HFF-Myc (cell line): Measurements from ENCODE around the gene HDAC1.

ENCODE experiments used
- DNase-seq: peaks from one replicate; pipeline ENCODE4 v3.0.0-alpha.2; 2011; ENCODE audit warnings: low read depth; ENCODE audit errors: extremely low read depth
- H3K4me3 ChIP-seq: replicated peaks from 2 replicates; pipeline ENCODE4 v1.5.1; 2011; ENCODE audit warnings: low read depth, mild to moderate bottlenecking, control low read depth, low read length
- TF ChIP-seq, protein P1 (sequence below): IDR thresholded peaks from 2 replicates; pipeline ENCODE4 v1.5.1; 2012; ENCODE audit warnings: mild to moderate bottlenecking, low read depth, low read length, control low read depth; ENCODE audit errors: missing control alignments

The HDAC1 gene

DNA sequence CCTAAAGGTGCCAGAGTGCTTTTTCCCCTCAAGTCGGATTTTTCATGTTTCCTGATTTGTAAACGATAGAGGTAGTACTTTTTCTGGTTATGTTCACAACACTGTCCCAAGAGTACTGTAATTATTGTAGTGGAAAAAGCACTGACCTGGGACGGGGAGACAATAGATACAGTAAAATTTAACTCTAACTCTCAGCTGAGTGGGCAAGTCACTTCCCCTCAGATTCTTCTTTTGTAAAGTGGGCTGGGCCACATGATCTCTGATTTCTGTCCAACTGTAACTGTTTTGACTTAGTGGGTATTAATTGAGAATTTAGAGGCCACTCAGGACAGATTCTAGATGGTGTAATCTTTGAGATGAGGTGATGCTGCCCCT, 25.0 kb downstream of the HDAC1 start:
- TF ChIP-seq, protein P1, sequence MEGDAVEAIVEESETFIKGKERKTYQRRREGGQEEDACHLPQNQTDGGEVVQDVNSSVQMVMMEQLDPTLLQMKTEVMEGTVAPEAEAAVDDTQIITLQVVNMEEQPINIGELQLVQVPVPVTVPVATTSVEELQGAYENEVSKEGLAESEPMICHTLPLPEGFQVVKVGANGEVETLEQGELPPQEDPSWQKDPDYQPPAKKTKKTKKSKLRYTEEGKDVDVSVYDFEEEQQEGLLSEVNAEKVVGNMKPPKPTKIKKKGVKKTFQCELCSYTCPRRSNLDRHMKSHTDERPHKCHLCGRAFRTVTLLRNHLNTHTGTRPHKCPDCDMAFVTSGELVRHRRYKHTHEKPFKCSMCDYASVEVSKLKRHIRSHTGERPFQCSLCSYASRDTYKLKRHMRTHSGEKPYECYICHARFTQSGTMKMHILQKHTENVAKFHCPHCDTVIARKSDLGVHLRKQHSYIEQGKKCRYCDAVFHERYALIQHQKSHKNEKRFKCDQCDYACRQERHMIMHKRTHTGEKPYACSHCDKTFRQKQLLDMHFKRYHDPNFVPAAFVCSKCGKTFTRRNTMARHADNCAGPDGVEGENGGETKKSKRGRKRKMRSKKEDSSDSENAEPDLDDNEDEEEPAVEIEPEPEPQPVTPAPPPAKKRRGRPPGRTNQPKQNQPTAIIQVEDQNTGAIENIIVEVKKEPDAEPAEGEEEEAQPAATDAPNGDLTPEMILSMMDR, result no peak

DNA sequence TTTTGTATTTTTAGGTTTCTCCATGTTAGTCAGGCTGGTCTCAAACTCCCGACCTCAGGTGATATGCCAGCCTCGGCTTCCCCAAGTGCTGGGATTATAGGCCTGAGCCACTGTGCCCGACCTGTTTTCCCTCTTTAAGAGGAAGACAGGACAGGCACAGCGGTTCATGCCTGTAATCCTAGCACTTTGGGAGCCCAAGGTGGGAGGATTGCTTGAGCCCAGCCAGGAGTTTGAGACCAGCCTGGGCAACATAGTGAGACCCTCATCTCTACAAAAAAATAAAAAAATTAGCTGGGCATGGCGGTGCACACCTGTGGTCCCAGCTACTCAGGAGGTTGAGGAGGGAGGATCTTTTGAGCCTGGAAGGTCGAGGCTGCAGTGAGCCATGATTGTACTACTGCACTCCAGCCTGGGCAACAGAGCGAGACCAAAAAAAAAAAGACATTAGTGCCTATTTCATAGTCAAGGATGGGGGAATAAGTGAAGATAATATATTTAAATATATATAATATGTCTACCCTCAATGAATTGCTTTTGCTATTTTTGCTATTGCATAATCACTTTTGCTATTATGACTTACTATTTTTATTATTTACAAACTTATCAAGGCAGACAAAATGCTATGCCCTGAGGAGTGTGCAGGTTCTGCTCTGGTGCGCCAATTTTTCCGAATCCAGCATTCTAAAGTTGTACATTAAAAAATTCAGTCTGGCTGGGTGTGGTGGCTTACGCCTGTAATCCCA, 26.4 kb downstream of the HDAC1 start:
- H3K4me3 ChIP-seq, result no peak overlapping the region
- TF ChIP-seq, protein P1, result no peak
- no peak for DNase-seq

More for the DNA sequence above, 25.0 kb downstream of the HDAC1 start:
- no peak overlapping the region for H3K4me3 ChIP-seq
- no peak for DNase-seq

DNA sequence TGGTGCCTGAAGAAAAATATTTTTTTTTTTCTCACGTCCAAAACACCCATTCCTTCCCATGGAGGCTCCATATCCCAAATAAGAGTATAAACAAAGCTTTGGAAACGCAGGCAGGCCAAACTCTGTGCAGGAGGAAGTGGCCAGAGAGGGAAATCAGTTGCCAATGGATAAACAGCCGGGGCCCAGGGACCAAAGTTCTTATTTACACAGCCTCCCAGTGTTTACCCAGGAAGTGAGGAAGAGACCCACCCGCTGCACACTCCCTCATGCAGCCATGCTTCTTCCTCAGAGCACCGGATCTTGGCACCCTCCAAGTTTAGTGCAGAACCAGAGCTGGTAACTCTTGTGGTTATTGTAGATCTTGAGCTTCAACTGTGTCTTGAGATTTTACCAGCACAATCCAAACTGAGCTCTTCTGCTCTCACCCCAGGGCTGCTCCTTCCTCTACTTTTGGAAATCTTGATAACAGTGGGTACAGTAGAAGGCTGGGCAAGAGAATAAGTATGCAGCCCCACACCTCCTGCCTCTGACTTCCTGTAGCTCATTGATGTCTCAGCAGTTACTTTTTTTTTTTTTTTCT, 29.9 kb downstream of the HDAC1 start:
- no peak overlapping the region for H3K4me3 ChIP-seq
- DNase-seq, result no peak

DNA sequence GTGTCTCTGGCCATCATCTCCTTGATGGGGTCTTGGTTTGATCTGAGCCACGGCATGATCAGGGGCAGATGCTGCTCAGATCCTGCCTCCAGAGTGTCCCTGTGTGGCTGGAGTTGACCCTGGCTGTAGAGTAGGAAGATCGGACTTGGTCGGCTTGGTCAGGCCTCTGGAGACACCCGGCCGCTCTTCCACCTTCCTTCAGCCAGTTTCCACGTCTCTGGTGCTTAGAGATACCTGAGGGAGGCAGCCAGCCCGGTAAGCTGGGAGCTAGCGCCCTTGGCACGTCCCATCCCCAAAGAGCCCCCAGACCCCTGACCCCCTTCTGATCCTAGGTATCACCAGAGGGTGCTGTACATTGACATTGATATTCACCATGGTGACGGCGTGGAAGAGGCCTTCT, 35.3 kb downstream of the HDAC1 start:
- H3K4me3 ChIP-seq, result no peak overlapping the region
- DNase-seq, result no peak
- TF ChIP-seq, protein P1, result no peak

More for the DNA sequence above, 29.9 kb downstream of the HDAC1 start:
- TF ChIP-seq, protein P1, result no peak

DNA sequence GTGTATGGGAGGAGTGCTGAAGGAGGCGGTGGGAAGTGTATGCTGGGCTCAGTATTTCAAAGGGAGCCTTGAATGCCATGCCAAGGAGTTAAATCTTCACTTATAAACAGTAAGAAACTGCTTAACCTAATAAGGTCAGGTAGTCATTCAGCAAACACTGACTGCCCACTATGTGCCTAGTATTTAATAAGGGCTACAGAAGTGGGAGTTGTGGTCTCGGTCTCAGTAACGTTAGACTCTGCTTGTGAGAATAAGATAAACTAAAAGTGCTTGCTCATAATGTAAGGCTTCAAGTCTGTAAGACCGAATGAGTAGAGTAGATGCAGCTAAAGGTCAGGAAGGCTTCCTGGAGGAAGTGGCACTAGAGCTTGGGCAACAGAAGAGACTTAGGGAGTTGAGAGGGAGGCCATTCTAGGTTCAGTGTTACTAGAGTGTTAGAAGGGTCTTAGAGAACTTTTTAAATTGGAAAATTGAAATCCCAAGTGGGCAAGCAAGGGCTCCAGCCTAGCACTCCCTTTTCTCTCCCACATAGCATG, 38.1 kb downstream of the HDAC1 start:
- DNase-seq, result no peak
- TF ChIP-seq, protein P1, result no peak

DNA sequence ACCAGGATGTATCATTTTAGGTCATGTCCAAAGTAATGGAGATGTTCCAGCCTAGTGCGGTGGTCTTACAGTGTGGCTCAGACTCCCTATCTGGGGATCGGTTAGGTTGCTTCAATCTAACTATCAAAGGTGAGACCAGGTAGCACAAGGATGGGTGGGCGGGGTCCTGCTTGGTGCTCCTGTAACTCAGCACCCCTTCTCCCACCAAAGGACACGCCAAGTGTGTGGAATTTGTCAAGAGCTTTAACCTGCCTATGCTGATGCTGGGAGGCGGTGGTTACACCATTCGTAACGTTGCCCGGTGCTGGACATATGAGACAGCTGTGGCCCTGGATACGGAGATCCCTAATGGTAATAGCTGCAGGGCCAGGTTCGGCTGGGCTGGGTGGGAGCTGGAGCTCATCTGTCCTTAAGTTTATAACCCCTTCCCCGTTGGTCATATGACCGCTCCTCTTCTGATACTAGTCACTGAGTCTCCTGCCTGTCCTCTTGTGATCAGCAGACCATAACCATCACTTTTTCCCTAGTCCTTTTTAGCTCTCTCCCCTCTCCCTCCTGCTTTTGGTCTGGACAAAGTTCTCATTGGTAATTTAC, 38.8 kb downstream of the HDAC1 start:
- TF ChIP-seq, protein P1, result no peak
- no peak for DNase-seq
- no peak overlapping the region for H3K4me3 ChIP-seq

More for the DNA sequence above, 38.1 kb downstream of the HDAC1 start:
- no peak overlapping the region for H3K4me3 ChIP-seq
